ENCODE data around the gene GABRG3. TPM values are rescaled to one million over a fixed set of nuclear protein-coding genes. Genes with fewer than 3 reads are reported as not detected.

GABRG3 gene
- total RNA-seq, 1 experiment from 2014 or later, result not detected

DNA sequence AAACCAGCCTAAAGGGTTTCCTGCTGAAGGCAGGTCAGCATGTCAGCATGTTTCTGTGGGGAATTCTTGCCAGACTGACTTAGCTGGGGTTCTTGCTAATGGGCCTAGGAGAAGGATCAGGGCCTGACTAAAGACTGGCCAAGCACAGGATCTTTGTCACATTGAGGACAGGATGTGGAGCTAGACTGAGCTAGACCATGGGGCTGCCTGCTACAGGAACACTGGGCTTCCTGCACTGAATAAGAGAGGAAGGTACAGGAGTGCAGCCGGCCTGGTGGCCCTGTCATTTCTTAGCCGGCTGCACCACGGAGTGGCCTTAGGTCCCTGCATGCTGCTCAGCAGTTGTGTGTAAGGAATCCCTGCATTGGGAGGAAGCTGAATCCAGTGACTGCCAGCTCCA lies 68.2 kb downstream of the GABRG3 start:
- peaks cover 17% of the 10 kb centered on the region; the same call in 1 of the 2 replicates for H3K9me3 ChIP-seq (ENCODE audit: low read length)
- no peaks in the 10 kb centered on the region for H3K79me2 ChIP-seq (ENCODE audit: low read length)
- no peaks in the 10 kb centered on the region for H3K4me1 ChIP-seq (ENCODE audit: low read length)
- DNase-seq, result no peak
- H4K20me1 ChIP-seq (ENCODE audit: insufficient read depth, low read depth, low read length), result no peaks in the 10 kb centered on the region
- no peaks in the 10 kb centered on the region for H3K36me3 ChIP-seq (ENCODE audit: insufficient read depth, low read length)
- no peak overlapping the region for H3K27ac ChIP-seq (ENCODE audit: low read length)
- no peaks in the 10 kb centered on the region for H3K9me2 ChIP-seq (replicated peaks; ENCODE audit: insufficient read depth, low read length)
- no peak overlapping the region for H3K9ac ChIP-seq (ENCODE audit: low read length)
- no peaks in the 10 kb centered on the region for H3K27me3 ChIP-seq (ENCODE audit: low read length)
- no peak overlapping the region for H3K4me3 ChIP-seq (ENCODE audit: low read length)
- no peak overlapping the region for H3K4me2 ChIP-seq (ENCODE audit: low read depth, low read length, poor library complexity, severe bottlenecking)
- H2AFZ ChIP-seq (ENCODE audit: low read length), result no peak overlapping the region

DNA sequence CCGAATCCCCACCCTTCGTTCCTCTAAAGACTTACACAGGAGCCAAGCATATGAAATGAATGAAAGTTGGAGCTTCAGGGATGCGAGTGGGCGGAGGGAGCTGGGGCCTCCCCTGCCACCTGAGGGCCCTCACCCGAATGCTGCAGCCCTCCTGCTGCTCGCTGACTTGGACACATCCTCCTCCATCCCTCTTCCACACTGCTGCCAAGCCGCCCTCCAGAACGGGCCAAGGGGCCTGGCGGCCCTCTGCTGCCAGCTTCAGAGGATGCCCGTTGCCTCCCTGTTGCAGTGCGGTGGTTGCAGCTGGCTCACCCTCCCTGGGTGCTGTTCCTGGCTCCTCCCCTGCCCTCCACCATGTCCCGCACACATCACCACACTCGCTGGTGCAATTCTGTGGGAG lies 71.2 kb downstream of the GABRG3 start:
- no peaks in the 10 kb centered on the region for H3K79me2 ChIP-seq (ENCODE audit: low read length)
- H4K20me1 ChIP-seq (ENCODE audit: insufficient read depth, low read depth, low read length), result no peaks in the 10 kb centered on the region
- no peak overlapping the region for H2AFZ ChIP-seq (ENCODE audit: low read length)
- no peaks in the 10 kb centered on the region for H3K9me2 ChIP-seq (replicated peaks; ENCODE audit: insufficient read depth, low read length)
- no peak for DNase-seq
- H3K9ac ChIP-seq (ENCODE audit: low read length), result no peak overlapping the region
- H3K27ac ChIP-seq (ENCODE audit: low read length), result no peak overlapping the region
- no peaks in the 10 kb centered on the region for H3K36me3 ChIP-seq (ENCODE audit: insufficient read depth, low read length)
- no peaks in the 10 kb centered on the region for H3K4me1 ChIP-seq (ENCODE audit: low read length)
- peaks cover 9% of the 10 kb centered on the region; the same call in 1 of the 2 replicates for H3K9me3 ChIP-seq (ENCODE audit: low read length)
- no peak overlapping the region for H3K4me3 ChIP-seq (ENCODE audit: low read length)
- H3K27me3 ChIP-seq (ENCODE audit: low read length), result no peaks in the 10 kb centered on the region
- H3K4me2 ChIP-seq (ENCODE audit: low read depth, low read length, poor library complexity, severe bottlenecking), result no peak overlapping the region

GRCh38 chr15:27042646-27043045 lies 71.7 kb downstream of the GABRG3 start:
- no peak overlapping the region for H3K9ac ChIP-seq (ENCODE audit: low read length)
- no peaks in the 10 kb centered on the region for H3K36me3 ChIP-seq (ENCODE audit: insufficient read depth, low read length)
- no peak overlapping the region for H3K4me3 ChIP-seq (ENCODE audit: low read length)
- no peaks in the 10 kb centered on the region for H3K9me2 ChIP-seq (replicated peaks; ENCODE audit: insufficient read depth, low read length)
- H3K4me1 ChIP-seq (ENCODE audit: low read length), result no peaks in the 10 kb centered on the region
- no peak for DNase-seq
- no peak overlapping the region for H3K4me2 ChIP-seq (ENCODE audit: low read depth, low read length, poor library complexity, severe bottlenecking)
- H3K79me2 ChIP-seq (ENCODE audit: low read length), result no peaks in the 10 kb centered on the region
- no peaks in the 10 kb centered on the region for H4K20me1 ChIP-seq (ENCODE audit: insufficient read depth, low read depth, low read length)
- H3K27ac ChIP-seq (ENCODE audit: low read length), result no peak overlapping the region
- H2AFZ ChIP-seq (ENCODE audit: low read length), result no peak overlapping the region
- no peaks in the 10 kb centered on the region for H3K27me3 ChIP-seq (ENCODE audit: low read length)
- peaks cover 9% of the 10 kb centered on the region; the same call in 1 of the 2 replicates for H3K9me3 ChIP-seq (ENCODE audit: low read length)

GRCh38 chr15:27043770-27044169 lies 72.8 kb downstream of the GABRG3 start:
- Histone ChIP-seq H3K4me3 (ENCODE audit: low read length) (no peak overlapping the region), H2AFZ (ENCODE audit: low read length) (no peak overlapping the region), H3K4me2 (ENCODE audit: low read depth, low read length, poor library complexity, severe bottlenecking) (no peak overlapping the region), H3K27me3 (ENCODE audit: low read length) (no peaks in the 10 kb centered on the region), H3K27ac (ENCODE audit: low read length) (no peak overlapping the region), H3K9ac (ENCODE audit: low read length) (no peak overlapping the region), H4K20me1 (ENCODE audit: insufficient read depth, low read depth, low read length) (no peaks in the 10 kb centered on the region), H3K9me3 (ENCODE audit: low read length) (peaks cover 3% of the 10 kb centered on the region; the same call in 1 of the 2 replicates), H3K79me2 (ENCODE audit: low read length) (no peaks in the 10 kb centered on the region), H3K9me2 (replicated peaks; ENCODE audit: insufficient read depth, low read length) (no peaks in the 10 kb centered on the region), H3K4me1 (ENCODE audit: low read length) (no peaks in the 10 kb centered on the region), H3K36me3 (ENCODE audit: insufficient read depth, low read length) (no peaks in the 10 kb centered on the region)
- no peak for DNase-seq

DNA sequence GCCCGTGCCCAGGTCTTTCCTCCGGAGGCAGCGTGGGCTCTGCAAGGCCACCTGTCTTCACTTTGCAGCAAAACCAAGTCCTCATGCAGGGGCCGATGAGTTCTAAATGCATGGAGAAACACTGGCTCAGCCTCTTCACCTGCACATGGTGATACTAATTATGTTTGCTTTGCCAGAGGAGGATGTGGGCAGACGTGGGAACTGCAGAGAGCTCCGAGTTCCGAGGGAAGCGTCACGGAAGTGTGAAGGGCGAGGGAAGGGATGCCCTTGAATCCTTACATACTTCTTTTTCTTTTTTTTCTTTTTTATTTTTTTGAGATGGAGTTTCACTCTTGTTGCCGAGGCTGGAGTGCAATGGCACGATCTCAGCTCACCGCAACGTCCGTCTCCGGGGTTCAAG lies 74.8 kb downstream of the GABRG3 start:
- no peak for DNase-seq
- Histone ChIP-seq H3K4me1 (ENCODE audit: low read length) (no peaks in the 10 kb centered on the region), H3K4me2 (ENCODE audit: low read depth, low read length, poor library complexity, severe bottlenecking) (no peak overlapping the region), H2AFZ (ENCODE audit: low read length) (no peak overlapping the region), H3K27ac (ENCODE audit: low read length) (no peak overlapping the region), H4K20me1 (ENCODE audit: insufficient read depth, low read depth, low read length) (no peaks in the 10 kb centered on the region), H3K9me3 (ENCODE audit: low read length) (peaks cover 4% of the 10 kb centered on the region; the same call in 1 of the 2 replicates), H3K36me3 (ENCODE audit: insufficient read depth, low read length) (no peaks in the 10 kb centered on the region), H3K4me3 (ENCODE audit: low read length) (no peak overlapping the region), H3K79me2 (ENCODE audit: low read length) (no peaks in the 10 kb centered on the region), H3K9ac (ENCODE audit: low read length) (no peak overlapping the region), H3K9me2 (replicated peaks; ENCODE audit: insufficient read depth, low read length) (no peaks in the 10 kb centered on the region), H3K27me3 (ENCODE audit: low read length) (no peaks in the 10 kb centered on the region)

DNA sequence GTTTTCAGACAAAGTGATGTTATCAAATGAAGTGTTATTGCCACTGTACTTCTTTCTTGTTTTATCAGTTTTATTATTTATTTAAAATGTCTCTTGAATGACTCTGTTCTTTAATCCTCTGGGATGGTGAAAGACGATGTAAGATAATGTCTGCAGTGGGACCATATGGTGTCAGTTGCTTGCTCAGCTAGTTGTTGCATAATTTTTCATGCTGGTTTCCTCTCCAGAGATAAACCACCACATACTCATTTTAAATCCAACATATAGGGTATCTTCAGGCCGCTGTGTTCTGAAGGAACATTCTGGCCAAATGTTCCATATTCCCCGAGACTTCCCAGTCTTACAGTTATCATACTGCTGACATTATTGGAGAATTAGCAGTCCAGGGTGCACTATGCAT lies 75.9 kb downstream of the GABRG3 start:
- H3K4me1 ChIP-seq (ENCODE audit: low read length), result no peaks in the 10 kb centered on the region
- no peaks in the 10 kb centered on the region for H3K36me3 ChIP-seq (ENCODE audit: insufficient read depth, low read length)
- no peaks in the 10 kb centered on the region for H4K20me1 ChIP-seq (ENCODE audit: insufficient read depth, low read depth, low read length)
- H3K9me3 ChIP-seq (ENCODE audit: low read length), result peaks cover 4% of the 10 kb centered on the region; the same call in 1 of the 2 replicates
- H3K27ac ChIP-seq (ENCODE audit: low read length), result no peak overlapping the region
- H3K4me3 ChIP-seq (ENCODE audit: low read length), result no peak overlapping the region
- H3K4me2 ChIP-seq (ENCODE audit: low read depth, low read length, poor library complexity, severe bottlenecking), result no peak overlapping the region
- H3K9me2 ChIP-seq (replicated peaks; ENCODE audit: insufficient read depth, low read length), result no peaks in the 10 kb centered on the region
- no peak overlapping the region for H3K9ac ChIP-seq (ENCODE audit: low read length)
- no peak overlapping the region for H2AFZ ChIP-seq (ENCODE audit: low read length)
- DNase-seq, result no peak
- H3K27me3 ChIP-seq (ENCODE audit: low read length), result no peaks in the 10 kb centered on the region
- H3K79me2 ChIP-seq (ENCODE audit: low read length), result no peaks in the 10 kb centered on the region

DNA sequence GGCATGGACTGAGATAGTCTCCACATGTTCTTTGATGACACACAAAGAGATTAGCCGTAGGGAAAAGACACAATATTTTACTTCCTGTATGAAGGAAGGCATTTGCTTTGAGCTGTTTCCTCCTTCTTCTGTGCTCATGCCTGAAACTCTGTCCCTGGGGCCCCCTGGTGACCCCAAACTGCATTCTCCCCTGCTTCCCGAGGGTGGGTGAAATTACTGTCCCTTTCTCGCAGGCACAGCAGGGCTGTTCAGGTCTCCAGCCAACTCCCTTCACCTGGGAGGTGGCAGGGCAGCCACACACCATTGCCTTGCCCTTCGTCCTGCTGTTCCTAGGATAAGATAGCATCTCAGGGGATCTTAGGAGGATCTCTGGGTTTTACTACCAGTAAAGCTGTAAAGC lies 79.2 kb downstream of the GABRG3 start:
- Histone ChIP-seq H2AFZ (ENCODE audit: low read length) (no peak overlapping the region), H3K4me1 (ENCODE audit: low read length) (no peaks in the 10 kb centered on the region), H3K9me3 (ENCODE audit: low read length) (peaks cover 7% of the 10 kb centered on the region; the same call in 1 of the 2 replicates), H3K4me2 (ENCODE audit: low read depth, low read length, poor library complexity, severe bottlenecking) (no peak overlapping the region), H3K27me3 (ENCODE audit: low read length) (no peaks in the 10 kb centered on the region), H3K9me2 (replicated peaks; ENCODE audit: insufficient read depth, low read length) (no peaks in the 10 kb centered on the region), H4K20me1 (ENCODE audit: insufficient read depth, low read depth, low read length) (no peaks in the 10 kb centered on the region), H3K4me3 (ENCODE audit: low read length) (no peak overlapping the region), H3K36me3 (ENCODE audit: insufficient read depth, low read length) (no peaks in the 10 kb centered on the region), H3K9ac (ENCODE audit: low read length) (no peak overlapping the region), H3K27ac (ENCODE audit: low read length) (no peak overlapping the region), H3K79me2 (ENCODE audit: low read length) (no peaks in the 10 kb centered on the region)
- no peak for DNase-seq

- no peaks in the 10 kb centered on the region; the same call in 1 of the 2 replicates for H3K36me3 ChIP-seq (ENCODE audit: insufficient read depth, low read length)
- H4K20me1 ChIP-seq (ENCODE audit: insufficient read depth, low read depth, low read length), result no peaks in the 10 kb centered on the region
- no peaks in the 10 kb centered on the region for H3K79me2 ChIP-seq (ENCODE audit: low read length)
- no peaks in the 10 kb centered on the region for H3K9me2 ChIP-seq (replicated peaks; ENCODE audit: insufficient read depth, low read length)
- H3K27ac ChIP-seq (ENCODE audit: low read length), result no peak overlapping the region
- H3K27me3 ChIP-seq (ENCODE audit: low read length), result no peaks in the 10 kb centered on the region
- no peaks in the 10 kb centered on the region for H3K4me1 ChIP-seq (ENCODE audit: low read length)
- H3K9me3 ChIP-seq (ENCODE audit: low read length), result peaks cover 11% of the 10 kb centered on the region
- H3K9ac ChIP-seq (ENCODE audit: low read length), result no peak overlapping the region
- H2AFZ ChIP-seq (ENCODE audit: low read length), result no peak overlapping the region
- H3K4me3 ChIP-seq (ENCODE audit: low read length), result no peak overlapping the region
- no peak for DNase-seq
- no peak overlapping the region for H3K4me2 ChIP-seq (ENCODE audit: low read depth, low read length, poor library complexity, severe bottlenecking)
Observed at GRCh38 chr15:27054426-27054825, 83.4 kb downstream of the GABRG3 start.

All from Karpas-422 (cell line).